Measurements from ENCODE around the gene CXCR3. TPM values are rescaled to one million over a fixed set of nuclear protein-coding genes. Genes with fewer than 3 reads are reported as not detected.

Gene CXCR3
- total RNA-seq, 1 experiment from 2014 or later: not detected

DNA sequence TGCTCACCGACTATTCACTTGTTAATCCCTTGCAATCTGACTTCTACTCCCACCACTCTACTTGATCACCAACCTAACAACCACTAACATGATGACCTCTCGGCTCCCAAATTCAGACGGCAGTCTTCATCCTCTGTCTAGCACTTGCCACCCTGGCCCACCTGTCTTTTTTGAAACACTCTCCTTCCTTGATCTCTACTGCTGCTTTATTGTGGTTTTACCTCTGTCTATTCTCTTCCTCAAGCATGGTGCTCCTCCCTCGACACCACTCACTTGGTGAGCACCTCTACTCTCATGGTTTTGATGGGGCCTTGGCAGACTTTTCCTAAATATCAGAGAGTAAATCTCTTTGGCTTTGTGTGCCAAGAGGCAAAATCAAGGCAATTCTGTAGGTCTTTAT lies 21.7 kb upstream of the CXCR3 start:
- DNase-seq (ENCODE audit: low read depth): no peak
- in situ Hi-C loops (cut with HindIII; ENCODE audit: low pct_unique_long_range_greater_than_20kb, low sequenced_read_pairs): no loop called here

DNA sequence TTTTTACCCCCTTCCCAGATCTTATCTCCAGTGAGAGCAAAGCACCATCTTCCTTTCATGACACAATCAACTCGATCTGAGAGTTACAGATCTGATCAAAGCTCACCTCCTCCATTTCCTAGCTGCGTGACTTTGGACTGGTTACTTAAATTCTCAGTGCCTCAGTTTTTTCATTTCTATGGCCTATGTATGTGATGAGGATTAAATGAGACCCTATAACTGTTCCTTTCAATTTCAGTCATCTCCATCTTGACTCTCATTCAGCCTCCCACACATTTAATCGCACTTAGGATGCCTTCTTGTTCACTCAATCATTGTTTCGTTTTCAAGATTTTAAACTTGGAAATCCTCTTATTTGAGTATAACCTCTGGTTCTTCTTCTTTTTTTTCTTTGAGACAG lies 20.1 kb upstream of the CXCR3 start:
- DNase-seq (ENCODE audit: low read depth): no peak
- in situ Hi-C loops (cut with HindIII; ENCODE audit: low pct_unique_long_range_greater_than_20kb, low sequenced_read_pairs): no loop called here

DNA sequence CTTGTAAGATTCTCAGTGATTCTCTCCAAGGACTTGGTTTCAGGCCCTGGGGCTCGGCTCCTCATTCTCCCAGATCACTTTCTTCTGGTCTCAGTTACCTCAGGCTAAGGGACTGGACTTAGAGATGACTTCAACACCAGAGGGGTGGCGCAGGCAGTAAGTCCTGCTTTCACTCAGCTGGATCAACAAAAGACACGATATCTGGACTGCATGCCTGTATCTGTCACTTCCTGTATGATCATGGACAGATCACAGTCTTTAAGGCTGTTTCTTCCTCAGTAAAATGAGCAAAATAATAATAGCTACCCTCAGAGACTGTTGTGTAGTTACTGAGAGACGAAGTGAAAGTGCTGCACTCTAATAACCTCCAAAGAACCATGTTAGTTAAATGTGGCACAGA lies 19.5 kb upstream of the CXCR3 start:
- in situ Hi-C loops (cut with HindIII; ENCODE audit: low pct_unique_long_range_greater_than_20kb, low sequenced_read_pairs): no loop called here

DNA sequence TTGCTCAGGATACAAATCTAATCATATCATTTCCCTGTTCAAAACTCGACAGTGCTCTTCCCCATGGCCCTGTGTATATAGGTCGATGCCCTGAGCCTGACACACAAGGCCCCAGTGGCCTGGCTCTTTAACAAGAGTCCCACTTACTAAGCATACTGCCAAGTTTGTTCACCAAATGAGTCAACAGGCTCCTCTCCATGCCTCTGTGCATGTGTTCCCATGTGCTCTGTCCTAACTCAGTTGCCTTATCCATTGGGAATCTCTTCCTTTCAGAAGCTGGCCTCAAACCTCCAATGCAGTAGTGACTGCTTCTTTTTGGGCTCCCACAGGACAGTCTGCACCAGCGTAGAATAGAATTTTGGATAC lies 18.9 kb upstream of the CXCR3 start:
- in situ Hi-C loops (cut with HindIII; ENCODE audit: low pct_unique_long_range_greater_than_20kb, low sequenced_read_pairs): no loop called here

More for the DNA sequence above, 19.5 kb upstream of the CXCR3 start:
- DNase-seq (ENCODE audit: low read depth): no peak

DNA sequence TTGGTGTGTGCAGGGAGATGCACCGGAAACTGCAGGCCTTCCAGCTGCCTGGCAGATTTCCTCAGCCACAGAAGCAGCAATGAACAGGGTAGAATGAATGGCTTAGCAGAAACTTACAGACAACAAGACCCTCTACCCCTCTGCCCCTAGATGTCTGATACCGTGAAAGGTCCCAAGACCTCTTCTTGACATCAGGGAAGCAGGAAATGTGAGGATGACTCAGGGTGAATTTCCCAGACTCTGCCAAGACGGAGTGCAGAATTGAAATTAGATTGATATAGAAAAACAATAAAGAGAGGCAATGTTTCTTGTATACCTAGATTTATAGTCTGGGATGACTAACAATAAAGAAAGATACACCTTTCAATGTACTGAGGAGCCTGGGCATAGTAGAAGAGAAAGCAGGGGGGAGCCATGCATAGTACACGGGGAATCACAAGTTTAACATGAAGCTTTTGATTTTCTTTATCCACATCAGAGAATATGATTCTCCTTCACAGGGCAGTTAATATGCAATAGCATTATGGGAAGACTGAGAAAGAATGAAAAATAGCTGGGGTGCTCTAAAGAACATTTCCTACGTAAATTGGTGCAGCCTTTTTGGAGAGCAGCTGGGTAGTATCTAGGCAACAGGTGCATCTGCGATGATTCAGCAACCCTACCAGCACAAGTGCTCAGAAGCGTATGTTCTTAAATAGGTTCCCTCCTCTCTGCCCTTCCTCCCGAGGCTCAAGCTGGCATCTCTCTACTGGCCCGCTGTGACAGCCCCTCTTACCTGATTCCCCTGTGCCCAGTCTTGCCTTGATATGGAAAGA lies 18.3 kb upstream of the CXCR3 start:
- no peak for DNase-seq (ENCODE audit: low read depth)
- in situ Hi-C loops (cut with HindIII; ENCODE audit: low pct_unique_long_range_greater_than_20kb, low sequenced_read_pairs): no loop called here

More for the DNA sequence above, 18.9 kb upstream of the CXCR3 start:
- DNase-seq (ENCODE audit: low read depth): no peak

DNA sequence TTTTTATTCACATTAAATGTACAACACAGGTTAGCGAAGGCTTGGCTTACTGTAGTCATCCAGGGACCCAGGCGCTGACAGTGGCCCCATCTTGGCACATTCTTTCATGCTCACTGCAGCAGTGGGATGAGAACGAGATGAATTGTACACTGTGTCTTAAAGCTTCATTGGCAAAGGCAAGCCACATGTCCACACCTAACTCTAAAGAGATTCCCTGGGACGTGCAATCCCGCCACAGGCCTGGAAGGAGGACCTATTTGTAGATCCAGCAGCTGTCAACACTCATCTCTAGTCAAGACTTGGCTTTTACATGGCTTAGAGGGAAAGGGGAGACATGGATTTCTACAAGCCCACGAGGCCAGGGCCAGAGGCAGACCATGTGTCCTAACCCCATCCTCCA lies 16.1 kb upstream of the CXCR3 start:
- in situ Hi-C loops (cut with HindIII; ENCODE audit: low pct_unique_long_range_greater_than_20kb, low sequenced_read_pairs): no loop called here
- no peak for DNase-seq (ENCODE audit: low read depth)

- in situ Hi-C loops (cut with HindIII; ENCODE audit: low pct_unique_long_range_greater_than_20kb, low sequenced_read_pairs): no loop called here
- DNase-seq (ENCODE audit: low read depth): no peak
Observed at GRCh38 chrX:71632923-71633657, 14.8 kb upstream of the CXCR3 start.

DNA sequence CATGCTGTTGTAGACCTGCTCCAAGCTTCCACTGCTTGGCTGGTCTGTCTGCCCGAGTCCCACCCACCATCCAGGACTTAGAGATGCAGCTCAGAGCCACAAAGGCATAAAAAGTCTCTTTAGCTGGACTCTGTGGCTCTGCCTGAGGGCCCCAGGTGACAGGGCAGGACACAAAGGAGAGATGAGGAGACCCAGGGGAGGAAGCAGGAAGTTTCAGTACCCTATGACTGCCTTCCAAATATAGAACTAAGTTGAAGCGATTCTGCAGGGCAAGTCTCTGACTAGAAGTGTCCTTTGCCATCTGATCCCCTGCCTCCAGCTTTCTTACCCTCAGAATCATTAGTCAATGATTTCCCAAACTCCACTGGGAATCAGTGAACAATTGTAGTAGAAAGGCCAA lies 11.2 kb upstream of the CXCR3 start:
- in situ Hi-C loops (cut with HindIII; ENCODE audit: low pct_unique_long_range_greater_than_20kb, low sequenced_read_pairs): no loop called here
- no peak for DNase-seq (ENCODE audit: low read depth)

GRCh38 chrX:71627588-71628404 lies 9.5 kb upstream of the CXCR3 start:
- in situ Hi-C loops (cut with HindIII; ENCODE audit: low pct_unique_long_range_greater_than_20kb, low sequenced_read_pairs): no loop called here

GRCh38 chrX:71626576-71626975 lies 8.3 kb upstream of the CXCR3 start:
- in situ Hi-C loops (cut with HindIII; ENCODE audit: low pct_unique_long_range_greater_than_20kb, low sequenced_read_pairs): no loop called here
- no peak for DNase-seq (ENCODE audit: low read depth)

More at GRCh38 chrX:71627588-71628404, 9.5 kb upstream of the CXCR3 start:
- DNase-seq (ENCODE audit: low read depth): no peak

GRCh38 chrX:71625471-71625870 lies 7.2 kb upstream of the CXCR3 start:
- no peak for DNase-seq (ENCODE audit: low read depth)
- in situ Hi-C loops (cut with HindIII; ENCODE audit: low pct_unique_long_range_greater_than_20kb, low sequenced_read_pairs): no loop called here

DNA sequence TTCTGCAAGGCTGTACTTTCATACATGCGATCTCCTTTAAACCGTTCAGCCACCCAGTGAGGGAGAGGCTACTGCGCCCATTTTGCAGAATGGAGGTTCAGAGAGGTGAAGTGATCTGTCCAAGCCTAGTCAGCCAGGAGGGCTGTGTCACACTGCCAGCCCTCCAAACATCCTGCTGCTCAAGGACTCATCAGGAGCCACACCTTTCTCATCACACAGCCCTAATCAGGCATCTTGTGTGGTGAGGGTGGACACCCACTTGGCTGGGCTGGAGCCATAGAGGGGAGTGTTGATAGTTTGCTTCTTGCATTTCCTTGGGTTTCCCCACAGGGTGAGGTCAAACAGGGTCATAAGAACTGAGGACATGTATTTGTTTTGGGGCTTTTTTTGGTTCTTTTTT lies 5.4 kb upstream of the CXCR3 start:
- no peak for DNase-seq (ENCODE audit: low read depth)
- in situ Hi-C loops (cut with HindIII; ENCODE audit: low pct_unique_long_range_greater_than_20kb, low sequenced_read_pairs): no loop called here

GRCh38 chrX:71622576-71623450 lies 4.5 kb upstream of the CXCR3 start:
- in situ Hi-C loops (cut with HindIII; ENCODE audit: low pct_unique_long_range_greater_than_20kb, low sequenced_read_pairs): no loop called here
- DNase-seq (ENCODE audit: low read depth): no peak

GRCh38 chrX:71622032-71622575 lies 3.8 kb upstream of the CXCR3 start:
- in situ Hi-C loops (cut with HindIII; ENCODE audit: low pct_unique_long_range_greater_than_20kb, low sequenced_read_pairs): no loop called here
- no peak for DNase-seq (ENCODE audit: low read depth)

DNA sequence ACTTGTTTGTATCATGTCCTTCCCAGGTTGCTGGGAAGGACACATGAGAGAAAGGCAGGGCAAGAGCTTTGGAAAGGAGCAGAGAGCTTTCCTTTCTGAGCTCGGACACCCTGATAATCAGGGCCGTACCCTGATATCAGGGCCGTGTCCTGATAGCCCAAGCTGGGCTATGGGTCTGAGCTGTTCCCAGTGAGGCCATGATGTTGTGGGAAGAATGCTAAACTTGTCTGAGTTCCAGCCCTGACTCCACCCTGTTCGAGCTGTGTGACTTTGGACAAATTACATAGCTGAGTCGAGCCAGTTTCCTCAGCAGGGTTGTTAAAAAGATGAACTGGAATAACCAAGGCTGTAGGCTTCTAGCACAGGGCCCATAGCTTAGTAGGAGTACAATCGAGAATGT lies 3.3 kb upstream of the CXCR3 start:
- in situ Hi-C loops (cut with HindIII; ENCODE audit: low pct_unique_long_range_greater_than_20kb, low sequenced_read_pairs): no loop called here
- DNase-seq (ENCODE audit: low read depth): no peak

GRCh38 chrX:71619986-71620385 lies 1.7 kb upstream of the CXCR3 start:
- in situ Hi-C loops (cut with HindIII; ENCODE audit: low pct_unique_long_range_greater_than_20kb, low sequenced_read_pairs): no loop called here
- DNase-seq (ENCODE audit: low read depth): no peak

GRCh38 chrX:71619193-71619592 lies 882 bp upstream of the CXCR3 start:
- in situ Hi-C loops (cut with HindIII; ENCODE audit: low pct_unique_long_range_greater_than_20kb, low sequenced_read_pairs): no loop called here
- DNase-seq (ENCODE audit: low read depth): no peak

DNA sequence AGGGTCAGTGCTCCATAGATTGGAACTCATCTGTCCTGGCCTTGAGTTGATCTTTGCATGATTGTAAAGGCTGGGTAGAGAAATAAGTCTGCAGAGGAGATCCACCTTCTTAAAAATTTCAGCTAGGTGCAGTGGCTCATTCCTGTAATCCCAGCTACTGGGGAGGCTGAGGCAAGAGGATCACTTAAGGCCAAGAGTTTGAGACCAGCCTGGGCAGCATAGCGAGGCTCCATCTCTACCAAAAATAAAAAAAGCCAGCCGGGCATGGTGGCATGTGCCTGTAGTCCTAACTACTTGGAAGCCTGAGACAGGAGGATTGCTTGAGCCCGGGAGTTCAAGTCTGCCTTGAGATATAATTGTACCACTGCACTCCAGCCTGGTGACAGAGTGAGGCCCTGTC lies 476 bp upstream of the CXCR3 start:
- in situ Hi-C loops (cut with HindIII; ENCODE audit: low pct_unique_long_range_greater_than_20kb, low sequenced_read_pairs): no loop called here

More for the DNA sequence above, 476 bp upstream of the CXCR3 start:
- no peak for DNase-seq (ENCODE audit: low read depth)

Measured in Caki2 (cell line).